ENCODE data around the gene CCDC33. TPM values are rescaled to one million over a fixed set of nuclear protein-coding genes. Genes with fewer than 3 reads are reported as not detected.

The CCDC33 gene
- total RNA-seq, 1 donor from 2014 or later, result not detected

- no peak for TF ChIP-seq CTCF (IDR thresholded peaks at IDR 0.05)
- Mint-ChIP-seq H3K36me3 (ENCODE audit: unreplicated experiment) (no peaks in the 10 kb centered on the region), H3K9me3 (ENCODE audit: unreplicated experiment) (no peaks in the 10 kb centered on the region), H3K4me3 (ENCODE audit: unreplicated experiment) (no peak overlapping the region), H3K4me1 (ENCODE audit: unreplicated experiment) (peaks cover 23% of the 10 kb centered on the region), H3K27ac (ENCODE audit: unreplicated experiment) (no peak overlapping the region), H3K27me3 (ENCODE audit: unreplicated experiment) (peaks cover 56% of the 10 kb centered on the region)
- no peak for DNase-seq (ENCODE audit: extremely low spot score, unreplicated experiment)
These were observed 64.1 kb downstream of the CCDC33 start for GRCh38 chr15:74300057-74300795.

GRCh38 chr15:74301583-74302361, 65.6 kb downstream of the CCDC33 start:
- Mint-ChIP-seq H3K27ac (ENCODE audit: unreplicated experiment) (no peak overlapping the region), H3K27me3 (ENCODE audit: unreplicated experiment) (peaks cover 54% of the 10 kb centered on the region), H3K4me1 (ENCODE audit: unreplicated experiment) (peaks cover 28% of the 10 kb centered on the region), H3K36me3 (ENCODE audit: unreplicated experiment) (no peaks in the 10 kb centered on the region), H3K4me3 (ENCODE audit: unreplicated experiment) (no peak overlapping the region), H3K9me3 (ENCODE audit: unreplicated experiment) (no peaks in the 10 kb centered on the region)
- no peak for TF ChIP-seq CTCF (IDR thresholded peaks at IDR 0.05)
- no peak for DNase-seq (ENCODE audit: extremely low spot score, unreplicated experiment)

GRCh38 chr15:74302821-74303359, 66.8 kb downstream of the CCDC33 start:
- Mint-ChIP-seq H3K4me3 (ENCODE audit: unreplicated experiment) (no peak overlapping the region), H3K27me3 (ENCODE audit: unreplicated experiment) (peaks cover 44% of the 10 kb centered on the region), H3K9me3 (ENCODE audit: unreplicated experiment) (no peaks in the 10 kb centered on the region), H3K4me1 (ENCODE audit: unreplicated experiment) (peaks cover 33% of the 10 kb centered on the region), H3K36me3 (ENCODE audit: unreplicated experiment) (no peaks in the 10 kb centered on the region), H3K27ac (ENCODE audit: unreplicated experiment) (no peak overlapping the region)
- no peak for DNase-seq (ENCODE audit: extremely low spot score, unreplicated experiment)
- peak; percentile 81 for TF ChIP-seq CTCF (IDR thresholded peaks at IDR 0.05)

DNA sequence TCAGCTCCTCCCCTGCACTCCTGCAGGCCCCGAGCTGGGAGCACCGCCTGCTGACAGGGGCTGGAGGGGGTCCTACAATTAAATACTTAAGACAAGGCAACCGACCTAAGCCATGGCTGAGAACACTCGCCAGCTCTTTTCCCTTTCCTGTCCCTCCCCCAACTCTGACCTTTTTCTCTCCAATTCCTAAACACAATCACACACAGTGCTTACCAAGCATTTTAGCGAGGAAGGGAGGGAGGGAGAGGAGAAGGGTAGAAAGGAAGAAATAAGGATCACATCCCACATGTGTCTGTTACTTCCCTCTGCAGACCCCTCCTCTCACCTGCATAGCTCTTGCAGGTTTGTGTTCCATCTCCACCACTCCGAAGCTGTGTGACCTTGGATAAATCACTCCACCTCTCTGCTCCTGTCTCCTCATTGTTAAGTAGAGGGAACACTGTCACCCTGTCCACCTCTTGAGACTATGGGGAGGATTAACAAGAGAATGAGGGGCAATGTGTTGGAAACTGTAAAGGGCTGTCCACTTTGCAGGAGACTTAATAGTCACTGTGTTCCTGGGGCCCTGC, 67.7 kb downstream of the CCDC33 start:
- Mint-ChIP-seq H3K9me3 (ENCODE audit: unreplicated experiment) (no peaks in the 10 kb centered on the region), H3K27ac (ENCODE audit: unreplicated experiment) (peak overlapping the region; percentile 18), H3K27me3 (ENCODE audit: unreplicated experiment) (peaks cover 40% of the 10 kb centered on the region), H3K4me1 (ENCODE audit: unreplicated experiment) (peaks cover 35% of the 10 kb centered on the region), H3K36me3 (ENCODE audit: unreplicated experiment) (no peaks in the 10 kb centered on the region), H3K4me3 (ENCODE audit: unreplicated experiment) (no peak overlapping the region)
- no peak for DNase-seq (ENCODE audit: extremely low spot score, unreplicated experiment)
- TF ChIP-seq CTCF (IDR thresholded peaks at IDR 0.05), result no peak

- peaks cover 35% of the 10 kb centered on the region for H3K4me1 Mint-ChIP-seq (ENCODE audit: unreplicated experiment)
- no peak overlapping the region for H3K27ac Mint-ChIP-seq (ENCODE audit: unreplicated experiment)
- H3K27me3 Mint-ChIP-seq (ENCODE audit: unreplicated experiment), result peaks cover 40% of the 10 kb centered on the region
- H3K4me3 Mint-ChIP-seq (ENCODE audit: unreplicated experiment), result no peak overlapping the region
- H3K9me3 Mint-ChIP-seq (ENCODE audit: unreplicated experiment), result no peaks in the 10 kb centered on the region
- H3K36me3 Mint-ChIP-seq (ENCODE audit: unreplicated experiment), result no peaks in the 10 kb centered on the region
- no peak for DNase-seq (ENCODE audit: extremely low spot score, unreplicated experiment)
- no peak for TF ChIP-seq CTCF (IDR thresholded peaks at IDR 0.05)
These were observed 68.3 kb downstream of the CCDC33 start for GRCh38 chr15:74304431-74304830.

Measured in osteocyte (in vitro differentiated cells).